H1 (cell line): ENCODE measurements around the gene FRMD4A.

Experiments
- CEBPB ChIP-seq: IDR thresholded peaks from 2 replicates; pipeline ENCODE4 v1.6.1; 2012; ENCODE audit warnings: low read depth, low read length
- CHD2 ChIP-seq: IDR thresholded peaks from 2 replicates; pipeline ENCODE4 v1.6.1; 2012; ENCODE audit warnings: low read length, improper control_type of control experiment
- CHD7 ChIP-seq: fragments of 300-600 bp; sonication (generic); IDR thresholded peaks from 2 replicates; pipeline ENCODE4 v1.7.1; 2012; ENCODE audit warnings: low read length, moderate library complexity, mild to moderate bottlenecking, inconsistent platforms; ENCODE audit not compliant: insufficient replicate concordance
- E2F6 ChIP-seq: IDR thresholded peaks from 2 replicates; pipeline ENCODE4 v1.6.1; 2012; ENCODE audit warnings: inconsistent platforms
- PHF8 ChIP-seq: fragments of 200-600 bp; sonication (generic); conservative IDR thresholded peaks from 2 replicates; pipeline ENCODE4 v1.7.1; 2012; ENCODE audit warnings: low read depth, mild to moderate bottlenecking, inconsistent platforms, low read length, moderate library complexity
- POLR2A ChIP-seq, 2 experiments: IDR thresholded peaks; 1 replicate in 1 of 2; 2 replicates in 1 of 2; pipeline ENCODE4 v1.6.1; 2011; ENCODE audit warnings: low read depth in 2 of 2, low read length in 2 of 2, mild to moderate bottlenecking in 2 of 2; ENCODE audit errors: control extremely low read depth in 1 of 2
- POU5F1 ChIP-seq: IDR thresholded peaks from 2 replicates; pipeline ENCODE4 v1.6.1; 2011; ENCODE audit warnings: low read depth, mild to moderate bottlenecking, low read length, moderate library complexity
- RXRA ChIP-seq: IDR thresholded peaks from 2 replicates; pipeline ENCODE4 v1.6.1; 2011; ENCODE audit warnings: low read depth, mild to moderate bottlenecking, low read length, moderate library complexity; ENCODE audit not compliant: insufficient read depth
- SP1 ChIP-seq: IDR thresholded peaks from 2 replicates; pipeline ENCODE4 v1.6.1; 2011; ENCODE audit warnings: low read depth, low read length
- TBP ChIP-seq: IDR thresholded peaks from 2 replicates; pipeline ENCODE4 v1.6.1; 2011; ENCODE audit warnings: low read depth, low read length, improper control_type of control experiment
- TF ChIP-seq, protein P1 (sequence below), 3 experiments: IDR thresholded peaks; 1 replicate in 2 of 3; 2 replicates in 1 of 3; pipeline versions ENCODE4 v1.5.1 to v1.6.1; 2011; ENCODE audit warnings: low read length in 3 of 3, mild to moderate bottlenecking in 3 of 3, inconsistent platforms in 2 of 3, low read depth in 1 of 3, moderate library complexity in 1 of 3; ENCODE audit not compliant: insufficient read depth in 1 of 3; ENCODE audit errors: control extremely low read depth in 1 of 3

GRCh38 chr10:13848520-13849445 lies 481.9 kb downstream of the FRMD4A start:
- no peak for TF ChIP-seq POLR2A (IDR thresholded peaks at IDR 0.05; ENCODE audit: control extremely low read depth in 1 of 2, low read depth in 2 of 2, low read length in 2 of 2)
- no peak for TF ChIP-seq POU5F1
- TF ChIP-seq, protein P1, sequence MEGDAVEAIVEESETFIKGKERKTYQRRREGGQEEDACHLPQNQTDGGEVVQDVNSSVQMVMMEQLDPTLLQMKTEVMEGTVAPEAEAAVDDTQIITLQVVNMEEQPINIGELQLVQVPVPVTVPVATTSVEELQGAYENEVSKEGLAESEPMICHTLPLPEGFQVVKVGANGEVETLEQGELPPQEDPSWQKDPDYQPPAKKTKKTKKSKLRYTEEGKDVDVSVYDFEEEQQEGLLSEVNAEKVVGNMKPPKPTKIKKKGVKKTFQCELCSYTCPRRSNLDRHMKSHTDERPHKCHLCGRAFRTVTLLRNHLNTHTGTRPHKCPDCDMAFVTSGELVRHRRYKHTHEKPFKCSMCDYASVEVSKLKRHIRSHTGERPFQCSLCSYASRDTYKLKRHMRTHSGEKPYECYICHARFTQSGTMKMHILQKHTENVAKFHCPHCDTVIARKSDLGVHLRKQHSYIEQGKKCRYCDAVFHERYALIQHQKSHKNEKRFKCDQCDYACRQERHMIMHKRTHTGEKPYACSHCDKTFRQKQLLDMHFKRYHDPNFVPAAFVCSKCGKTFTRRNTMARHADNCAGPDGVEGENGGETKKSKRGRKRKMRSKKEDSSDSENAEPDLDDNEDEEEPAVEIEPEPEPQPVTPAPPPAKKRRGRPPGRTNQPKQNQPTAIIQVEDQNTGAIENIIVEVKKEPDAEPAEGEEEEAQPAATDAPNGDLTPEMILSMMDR (IDR thresholded peaks at IDR 0.05; ENCODE audit: control extremely low read depth in 1 of 3, insufficient read depth in 1 of 3, low read depth in 1 of 3, low read length in 3 of 3): no peak
- TF ChIP-seq RXRA: no peak
- TF ChIP-seq E2F6: no peak
- TF ChIP-seq PHF8: no peak
- no peak for TF ChIP-seq CHD7
- TF ChIP-seq CEBPB: no peak
- TF ChIP-seq SP1: no peak
- no peak for TF ChIP-seq CHD2
- TF ChIP-seq TBP: no peak
